HEK293 (cell line): ENCODE data around the gene HTRA2.
A peak's percentile ranks its signal among the peaks of the same experiment; 100 is the strongest.

Experiments
- CTCF ChIA-PET: fragments of 350-600 bp; formaldehyde crosslinking; extraction: SDS; loops from one replicate; lab custom pipeline; 2021; ENCODE audit warnings: antibody characterized with exemption; lab: Yijun Ruan, JAX
- POLR2A ChIA-PET: fragments of 300-600 bp; formaldehyde crosslinking; extraction: SDS; loops from one replicate; lab custom pipeline; 2020; ENCODE audit warnings: antibody characterized with exemption, inconsistent platforms; lab: Yijun Ruan, JAX
- H3K27ac ChIP-seq: fragments of 200-500 bp; sonication (Bioruptor generic); 2 replicates; pipeline ENCODE4 v1.5.1; 2014; ENCODE audit warnings: low read depth, low read length, control low read depth, inconsistent platforms; ENCODE audit errors: extremely low read depth
- H3K36me3 ChIP-seq, 2 experiments: fragments of 200-500 bp in 1 of 2; sonication (Bioruptor generic) in 1 of 2; 1 replicate in 1 of 2; 2 replicates in 1 of 2; pipeline ENCODE4 v1.5.1; 2014 to 2017; ENCODE audit warnings: inconsistent platforms in 2 of 2, low read length in 2 of 2; ENCODE audit not compliant: control insufficient read depth in 2 of 2, insufficient read depth in 1 of 2
- H3K4me1 ChIP-seq: fragments of 200-500 bp; sonication (Bioruptor generic); 2 replicates; pipeline ENCODE4 v1.5.1; 2014; ENCODE audit warnings: mild to moderate bottlenecking, low read length, inconsistent platforms; ENCODE audit not compliant: control insufficient read depth, insufficient read depth
- H3K4me3 ChIP-seq: 2 replicates; pipeline ENCODE4 v1.5.1; 2011; ENCODE audit warnings: low read depth, mild to moderate bottlenecking, control low read depth, low read length, moderate library complexity
- H3K9me3 ChIP-seq: fragments of 200-500 bp; sonication (Bioruptor generic); 2 replicates; pipeline ENCODE4 v1.5.1; 2014; ENCODE audit warnings: low read depth, low read length, inconsistent platforms; ENCODE audit not compliant: control insufficient read depth, insufficient read depth
- FEZF1 ChIP-seq: fragments of 450-650 bp; formaldehyde crosslinking; IDR thresholded peaks from 2 replicates; pipeline ENCODE4 v1.5.1; 2016; ENCODE audit warnings: missing biosample characterization, missing genetic modification characterization
- GLIS2 ChIP-seq: fragments of 450-650 bp; formaldehyde crosslinking; IDR thresholded peaks from 2 replicates; pipeline ENCODE4 v1.5.1; 2016; ENCODE audit warnings: missing biosample characterization, missing genetic modification characterization
- MZF1 ChIP-seq: fragments of 450-650 bp; formaldehyde crosslinking; IDR thresholded peaks from 2 replicates; pipeline ENCODE4 v1.5.1; 2017; ENCODE audit warnings: missing biosample characterization, missing genetic modification characterization, borderline replicate concordance
- SALL2 ChIP-seq: fragments of 450-650 bp; formaldehyde crosslinking; IDR thresholded peaks from 2 replicates; pipeline ENCODE4 v1.5.0; 2017; ENCODE audit warnings: missing biosample characterization, mild to moderate bottlenecking, missing genetic modification characterization, borderline replicate concordance
- SCRT1 ChIP-seq: fragments of 450-650 bp; formaldehyde crosslinking; IDR thresholded peaks from 2 replicates; pipeline ENCODE4 v1.5.1; 2016; ENCODE audit warnings: missing biosample characterization, missing genetic modification characterization, borderline replicate concordance
- TRIM28 ChIP-seq: IDR thresholded peaks from 2 replicates; pipeline ENCODE4 v1.6.1; 2011; ENCODE audit warnings: low read length, control low read depth, borderline replicate concordance
- ZBTB20 ChIP-seq: fragments of 450-650 bp; formaldehyde crosslinking; IDR thresholded peaks from 2 replicates; pipeline ENCODE4 v1.5.1; 2016; ENCODE audit warnings: missing biosample characterization, missing genetic modification characterization
- ZEB2 ChIP-seq: fragments of 450-650 bp; formaldehyde crosslinking; IDR thresholded peaks from 2 replicates; pipeline ENCODE4 v1.5.1; 2016; ENCODE audit warnings: missing biosample characterization, missing genetic modification characterization
- ZFHX2 ChIP-seq: fragments of 450-650 bp; formaldehyde crosslinking; conservative IDR thresholded peaks from 2 replicates; pipeline ENCODE4 v1.5.1; 2016; ENCODE audit warnings: missing biosample characterization, missing genetic modification characterization
- ZFP37 ChIP-seq: fragments of 450-650 bp; formaldehyde crosslinking; IDR thresholded peaks from 2 replicates; pipeline ENCODE4 v1.5.1; 2016; ENCODE audit warnings: missing biosample characterization, missing genetic modification characterization
- ZNF112 ChIP-seq: fragments of 450-650 bp; formaldehyde crosslinking; IDR thresholded peaks from 2 replicates; pipeline ENCODE4 v1.5.0; 2017; ENCODE audit warnings: missing biosample characterization, missing genetic modification characterization
- ZNF19 ChIP-seq: fragments of 450-650 bp; formaldehyde crosslinking; IDR thresholded peaks from 2 replicates; pipeline ENCODE4; 2016; ENCODE audit warnings: missing biosample characterization, missing genetic modification characterization, low read depth
- ZNF2 ChIP-seq: fragments of 450-650 bp; formaldehyde crosslinking; IDR thresholded peaks from 2 replicates; pipeline ENCODE4 v1.5.1; 2016; ENCODE audit warnings: missing biosample characterization, missing genetic modification characterization
- ZNF335 ChIP-seq: fragments of 450-650 bp; formaldehyde crosslinking; conservative IDR thresholded peaks from 2 replicates; pipeline ENCODE4 v1.5.1; 2016; ENCODE audit warnings: missing biosample characterization, missing genetic modification characterization
- ZNF600 ChIP-seq: fragments of 450-650 bp; formaldehyde crosslinking; IDR thresholded peaks from 2 replicates; pipeline ENCODE4 v1.5.1; 2016; ENCODE audit warnings: missing biosample characterization, missing genetic modification characterization
- ZNF610 ChIP-seq: fragments of 450-650 bp; formaldehyde crosslinking; IDR thresholded peaks from 2 replicates; pipeline ENCODE4 v1.5.1; 2016; ENCODE audit warnings: missing biosample characterization, missing genetic modification characterization, borderline replicate concordance
- ZNF626 ChIP-seq: fragments of 450-650 bp; sonication (Bioruptor Pico); formaldehyde crosslinking; IDR thresholded peaks from 2 replicates; pipeline ENCODE4 v1.5.1; 2018; ENCODE audit warnings: missing biosample characterization, missing genetic modification characterization, inconsistent platforms
- ZNF768 ChIP-seq: fragments of 450-650 bp; formaldehyde crosslinking; IDR thresholded peaks from 2 replicates; pipeline ENCODE4 v1.5.1; 2018; ENCODE audit warnings: missing biosample characterization, mild to moderate bottlenecking, missing genetic modification characterization
- ZSCAN30 ChIP-seq: fragments of 450-650 bp; IDR thresholded peaks from 2 replicates; pipeline ENCODE4 v1.5.1; 2018; ENCODE audit warnings: missing biosample characterization, mild to moderate bottlenecking, missing genetic modification characterization, moderate library complexity
- ZXDB ChIP-seq: fragments of 450-650 bp; formaldehyde crosslinking; IDR thresholded peaks from 2 replicates; pipeline ENCODE4 v1.5.1; 2016; ENCODE audit warnings: missing biosample characterization, missing genetic modification characterization
- TF ChIP-seq, protein P1 (sequence below): fragments of 450-650 bp; formaldehyde crosslinking; conservative IDR thresholded peaks from 2 replicates; pipeline ENCODE4 v1.5.1; 2016; ENCODE audit warnings: low read depth, missing biosample characterization, missing genetic modification characterization
- TF ChIP-seq, protein P2 (sequence below): fragments of 450-650 bp; formaldehyde crosslinking; IDR thresholded peaks from 2 replicates; pipeline ENCODE4 v1.5.1; 2016; ENCODE audit warnings: missing biosample characterization, missing genetic modification characterization
- TF ChIP-seq, protein P3 (sequence below): fragments of 450-650 bp; formaldehyde crosslinking; IDR thresholded peaks from 2 replicates; pipeline ENCODE4 v1.5.1; 2016; ENCODE audit warnings: missing biosample characterization, missing genetic modification characterization
- TF ChIP-seq, protein P4 (sequence below): fragments of 450-650 bp; formaldehyde crosslinking; IDR thresholded peaks from 2 replicates; pipeline ENCODE4 v1.5.1; 2016; ENCODE audit warnings: missing biosample characterization, missing genetic modification characterization
- TF ChIP-seq, protein P5 (sequence below): fragments of 450-650 bp; formaldehyde crosslinking; IDR thresholded peaks from 2 replicates; pipeline ENCODE4 v1.5.1; 2016; ENCODE audit warnings: missing biosample characterization, missing genetic modification characterization, borderline replicate concordance

HTRA2 gene

DNA sequence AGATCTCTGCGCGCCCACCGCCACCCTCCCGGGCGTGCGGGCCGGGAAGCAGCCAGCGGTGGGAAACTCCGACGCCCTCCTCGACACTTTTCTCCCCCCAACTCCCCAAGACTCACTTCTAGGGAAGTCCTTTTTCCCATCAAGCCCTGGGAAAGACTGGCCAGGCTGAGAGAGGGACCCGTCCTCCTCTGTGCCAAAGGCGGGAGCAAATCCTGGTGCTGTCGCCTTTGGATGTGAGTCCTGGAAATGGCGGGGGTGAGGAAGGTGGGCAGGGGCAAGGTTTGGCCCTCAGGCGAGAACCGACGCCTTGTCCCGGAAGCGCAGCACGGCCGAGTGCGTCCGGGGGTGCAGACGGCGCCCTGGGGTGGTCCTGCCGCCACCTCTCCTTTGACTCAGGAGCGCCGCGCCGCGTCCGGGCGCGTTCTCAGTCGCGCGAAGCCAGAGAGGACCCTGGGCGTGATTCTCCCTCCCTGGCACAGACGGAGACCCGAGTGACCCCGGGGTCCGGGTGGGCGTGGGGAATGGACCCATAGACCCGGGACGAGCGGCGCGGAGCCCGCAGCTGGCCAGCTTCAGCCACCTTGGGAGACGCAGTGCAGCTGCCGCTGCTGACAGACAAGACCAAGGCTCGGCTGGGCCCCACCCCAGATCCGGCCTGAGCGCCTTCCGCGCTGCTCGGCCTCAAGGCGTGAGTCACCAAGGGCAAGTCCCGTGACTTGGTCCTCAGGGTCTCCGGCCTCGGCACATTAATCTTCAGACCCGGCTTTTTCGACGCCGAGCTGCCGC lies 26.8 kb upstream of the HTRA2 start (continued):
- TF ChIP-seq ZFHX2 (peak; percentile 32; the same call in 1 of the 2 replicates), ZNF768 (tag by site-specific recombination) (no peak), ZNF335 (tag by site-specific recombination) (peak; percentile 77), ZBTB20 (tag by site-specific recombination) (peak; percentile 37; the same call in 1 of the 2 replicates), ZNF112 (tag by site-specific recombination) (no peak), SALL2 (tag by site-specific recombination) (no peak), ZFP37 (tag by site-specific recombination) (0 out of 2 replicates have a peak, but pooled peaks have one; percentile 66), ZNF626 (tag by site-specific recombination) (no peak), MZF1 (tag by site-specific recombination) (no peak)
- TF ChIP-seq, protein P1, sequence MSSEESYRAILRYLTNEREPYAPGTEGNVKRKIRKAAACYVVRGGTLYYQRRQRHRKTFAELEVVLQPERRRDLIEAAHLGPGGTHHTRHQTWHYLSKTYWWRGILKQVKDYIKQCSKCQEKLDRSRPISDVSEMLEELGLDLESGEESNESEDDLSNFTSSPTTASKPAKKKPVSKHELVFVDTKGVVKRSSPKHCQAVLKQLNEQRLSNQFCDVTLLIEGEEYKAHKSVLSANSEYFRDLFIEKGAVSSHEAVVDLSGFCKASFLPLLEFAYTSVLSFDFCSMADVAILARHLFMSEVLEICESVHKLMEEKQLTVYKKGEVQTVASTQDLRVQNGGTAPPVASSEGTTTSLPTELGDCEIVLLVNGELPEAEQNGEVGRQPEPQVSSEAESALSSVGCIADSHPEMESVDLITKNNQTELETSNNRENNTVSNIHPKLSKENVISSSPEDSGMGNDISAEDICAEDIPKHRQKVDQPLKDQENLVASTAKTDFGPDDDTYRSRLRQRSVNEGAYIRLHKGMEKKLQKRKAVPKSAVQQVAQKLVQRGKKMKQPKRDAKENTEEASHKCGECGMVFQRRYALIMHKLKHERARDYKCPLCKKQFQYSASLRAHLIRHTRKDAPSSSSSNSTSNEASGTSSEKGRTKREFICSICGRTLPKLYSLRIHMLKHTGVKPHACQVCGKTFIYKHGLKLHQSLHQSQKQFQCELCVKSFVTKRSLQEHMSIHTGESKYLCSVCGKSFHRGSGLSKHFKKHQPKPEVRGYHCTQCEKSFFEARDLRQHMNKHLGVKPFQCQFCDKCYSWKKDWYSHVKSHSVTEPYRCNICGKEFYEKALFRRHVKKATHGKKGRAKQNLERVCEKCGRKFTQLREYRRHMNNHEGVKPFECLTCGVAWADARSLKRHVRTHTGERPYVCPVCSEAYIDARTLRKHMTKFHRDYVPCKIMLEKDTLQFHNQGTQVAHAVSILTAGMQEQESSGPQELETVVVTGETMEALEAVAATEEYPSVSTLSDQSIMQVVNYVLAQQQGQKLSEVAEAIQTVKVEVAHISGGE (tag by site-specific recombination), result no peak
- TF ChIP-seq, protein P2, sequence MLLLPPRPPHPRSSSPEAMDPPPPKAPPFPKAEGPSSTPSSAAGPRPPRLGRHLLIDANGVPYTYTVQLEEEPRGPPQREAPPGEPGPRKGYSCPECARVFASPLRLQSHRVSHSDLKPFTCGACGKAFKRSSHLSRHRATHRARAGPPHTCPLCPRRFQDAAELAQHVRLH, result no peak
- TF ChIP-seq, protein P3, sequence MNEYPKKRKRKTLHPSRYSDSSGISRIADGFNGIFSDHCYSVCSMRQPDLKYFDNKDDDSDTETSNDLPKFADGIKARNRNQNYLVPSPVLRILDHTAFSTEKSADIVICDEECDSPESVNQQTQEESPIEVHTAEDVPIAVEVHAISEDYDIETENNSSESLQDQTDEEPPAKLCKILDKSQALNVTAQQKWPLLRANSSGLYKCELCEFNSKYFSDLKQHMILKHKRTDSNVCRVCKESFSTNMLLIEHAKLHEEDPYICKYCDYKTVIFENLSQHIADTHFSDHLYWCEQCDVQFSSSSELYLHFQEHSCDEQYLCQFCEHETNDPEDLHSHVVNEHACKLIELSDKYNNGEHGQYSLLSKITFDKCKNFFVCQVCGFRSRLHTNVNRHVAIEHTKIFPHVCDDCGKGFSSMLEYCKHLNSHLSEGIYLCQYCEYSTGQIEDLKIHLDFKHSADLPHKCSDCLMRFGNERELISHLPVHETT (tag by site-specific recombination), result no peak

DNA sequence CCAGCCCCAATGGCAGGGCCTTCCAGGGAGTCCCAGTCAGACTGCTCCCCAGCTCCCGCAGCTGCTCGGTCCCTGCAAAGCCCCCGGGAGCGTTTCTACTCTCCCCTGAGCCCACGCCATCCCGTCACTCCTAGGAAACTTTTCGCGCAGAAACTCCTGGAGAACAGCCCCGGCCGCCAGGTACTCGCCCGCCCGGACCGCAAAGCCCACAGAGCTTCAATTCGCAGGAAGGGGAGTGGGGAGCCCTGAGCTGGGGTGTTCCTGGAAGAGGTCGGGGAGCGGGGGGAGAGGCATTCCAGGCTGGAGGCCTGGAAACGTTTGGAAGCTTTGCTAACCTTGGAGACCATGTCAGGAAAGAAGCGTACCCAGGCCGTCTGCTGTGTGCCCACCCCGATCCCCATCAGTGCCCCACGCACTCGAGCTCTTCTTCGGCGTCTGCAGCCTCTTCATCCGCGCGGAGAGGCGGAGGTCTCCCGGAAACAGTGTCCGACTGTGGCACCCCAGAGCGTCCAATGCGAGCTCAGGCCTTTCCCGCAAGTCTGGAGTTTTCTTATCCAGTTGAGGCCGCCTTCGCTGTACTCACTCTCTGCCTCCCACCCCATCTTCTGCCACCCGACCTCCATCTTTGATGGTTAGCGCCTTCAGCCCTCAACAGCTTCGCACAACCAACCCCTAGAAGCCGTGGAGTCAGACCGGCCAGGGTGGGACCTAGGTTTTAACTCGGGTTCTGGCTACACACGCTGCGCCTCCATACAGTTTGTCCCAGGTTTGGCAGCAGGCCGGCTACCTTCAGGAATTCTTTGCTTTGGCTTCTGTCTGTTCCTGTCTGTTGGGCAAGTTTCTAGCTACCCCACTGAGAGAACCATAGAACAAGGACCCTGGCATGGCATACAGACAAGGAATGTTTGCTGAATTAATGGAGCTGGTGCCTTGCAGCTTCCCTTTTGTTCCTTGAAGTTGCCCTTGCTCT lies 25.9 kb upstream of the HTRA2 start:
- peaks cover 4 to 20% of the 10 kb centered on the region in 2 experiments; a peak in 2 of 3 replicates for H3K36me3 ChIP-seq
- ChIA-PET CTCF (interaction anchor here (0.7 to 2.8 kb wide), 5 partner anchors 12 to 82 kb away, joined by 3 to 13 read pairs (median 3); partner anchors contain the start of genes CCDC142 and TTC31), POLR2A (interaction anchor here (1.2 to 3.1 kb wide), 5 partner anchors 23 to 85 kb away, joined by 3 to 16 read pairs (median 6); partner anchors contain the start of genes AUP1, DQX1, HTRA2 and WBP1)
- H3K9me3 ChIP-seq, result no peaks in the 10 kb centered on the region
- H3K4me1 ChIP-seq, result peaks cover 4% of the 10 kb centered on the region; the same call in 1 of the 2 replicates
- no peak overlapping the region; the same call in 1 of the 2 replicates for H3K27ac ChIP-seq
- H3K4me3 ChIP-seq, result peak overlapping the region; percentile 36
- TF ChIP-seq ZNF610 (tag by site-specific recombination) (no peak), GLIS2 (no peak), ZNF19 (tag by site-specific recombination) (no peak), SCRT1 (tag by site-specific recombination) (no peak), FEZF1 (no peak), ZNF2 (tag by site-specific recombination) (no peak), ZXDB (tag by site-specific recombination) (no peak), TRIM28 (no peak), ZEB2 (tag by site-specific recombination) (no peak), ZNF600 (tag by site-specific recombination) (no peak), ZFP37 (tag by site-specific recombination) (no peak), ZSCAN30 (no peak)
- TF ChIP-seq, protein P4, sequence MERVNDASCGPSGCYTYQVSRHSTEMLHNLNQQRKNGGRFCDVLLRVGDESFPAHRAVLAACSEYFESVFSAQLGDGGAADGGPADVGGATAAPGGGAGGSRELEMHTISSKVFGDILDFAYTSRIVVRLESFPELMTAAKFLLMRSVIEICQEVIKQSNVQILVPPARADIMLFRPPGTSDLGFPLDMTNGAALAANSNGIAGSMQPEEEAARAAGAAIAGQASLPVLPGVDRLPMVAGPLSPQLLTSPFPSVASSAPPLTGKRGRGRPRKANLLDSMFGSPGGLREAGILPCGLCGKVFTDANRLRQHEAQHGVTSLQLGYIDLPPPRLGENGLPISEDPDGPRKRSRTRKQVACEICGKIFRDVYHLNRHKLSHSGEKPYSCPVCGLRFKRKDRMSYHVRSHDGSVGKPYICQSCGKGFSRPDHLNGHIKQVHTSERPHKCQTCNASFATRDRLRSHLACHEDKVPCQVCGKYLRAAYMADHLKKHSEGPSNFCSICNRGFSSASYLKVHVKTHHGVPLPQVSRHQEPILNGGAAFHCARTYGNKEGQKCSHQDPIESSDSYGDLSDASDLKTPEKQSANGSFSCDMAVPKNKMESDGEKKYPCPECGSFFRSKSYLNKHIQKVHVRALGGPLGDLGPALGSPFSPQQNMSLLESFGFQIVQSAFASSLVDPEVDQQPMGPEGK (tag by site-specific recombination), result no peak
- TF ChIP-seq, protein P5, sequence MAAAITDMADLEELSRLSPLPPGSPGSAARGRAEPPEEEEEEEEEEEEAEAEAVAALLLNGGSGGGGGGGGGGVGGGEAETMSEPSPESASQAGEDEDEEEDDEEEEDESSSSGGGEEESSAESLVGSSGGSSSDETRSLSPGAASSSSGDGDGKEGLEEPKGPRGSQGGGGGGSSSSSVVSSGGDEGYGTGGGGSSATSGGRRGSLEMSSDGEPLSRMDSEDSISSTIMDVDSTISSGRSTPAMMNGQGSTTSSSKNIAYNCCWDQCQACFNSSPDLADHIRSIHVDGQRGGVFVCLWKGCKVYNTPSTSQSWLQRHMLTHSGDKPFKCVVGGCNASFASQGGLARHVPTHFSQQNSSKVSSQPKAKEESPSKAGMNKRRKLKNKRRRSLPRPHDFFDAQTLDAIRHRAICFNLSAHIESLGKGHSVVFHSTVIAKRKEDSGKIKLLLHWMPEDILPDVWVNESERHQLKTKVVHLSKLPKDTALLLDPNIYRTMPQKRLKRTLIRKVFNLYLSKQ (tag by site-specific recombination), result no peak
